Measurements from ENCODE around the gene CES2.

DNA sequence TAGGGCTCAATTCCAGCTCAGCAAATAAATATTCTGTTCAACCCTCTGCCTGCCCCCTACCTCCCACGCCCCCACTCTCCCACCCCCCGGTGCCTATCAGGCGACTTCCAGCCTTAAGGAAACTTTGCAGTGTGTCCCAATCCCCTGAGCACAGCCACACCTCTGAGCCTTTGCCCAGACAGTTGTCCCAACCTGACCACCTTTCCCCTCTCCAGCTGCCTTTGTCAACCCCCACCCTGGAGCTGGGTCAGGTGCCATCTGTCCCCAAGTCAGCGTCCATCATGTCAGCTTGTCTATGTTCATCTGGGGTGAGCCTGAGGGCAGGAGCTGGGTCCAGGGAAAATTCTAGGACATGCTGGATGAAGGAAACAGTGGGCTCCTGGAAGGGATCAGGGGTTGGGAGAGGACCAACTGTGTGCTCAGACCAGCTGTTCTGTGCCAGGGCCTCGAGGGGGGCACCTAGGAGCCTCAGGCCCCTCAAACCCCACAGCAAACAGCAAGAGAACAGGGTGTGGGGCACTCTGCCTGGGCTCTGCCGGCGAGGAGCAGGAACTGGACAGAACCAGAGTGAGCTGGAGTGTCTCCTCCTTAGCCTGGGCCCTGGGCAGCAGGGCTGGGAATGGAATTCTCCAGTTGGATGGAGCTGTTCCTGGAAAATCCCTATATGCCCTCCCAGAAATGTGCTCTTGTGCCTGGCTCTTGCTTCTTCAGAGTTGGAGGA is 34.4 kb upstream of the CES2 start:
- TF ChIP-seq, protein P1, sequence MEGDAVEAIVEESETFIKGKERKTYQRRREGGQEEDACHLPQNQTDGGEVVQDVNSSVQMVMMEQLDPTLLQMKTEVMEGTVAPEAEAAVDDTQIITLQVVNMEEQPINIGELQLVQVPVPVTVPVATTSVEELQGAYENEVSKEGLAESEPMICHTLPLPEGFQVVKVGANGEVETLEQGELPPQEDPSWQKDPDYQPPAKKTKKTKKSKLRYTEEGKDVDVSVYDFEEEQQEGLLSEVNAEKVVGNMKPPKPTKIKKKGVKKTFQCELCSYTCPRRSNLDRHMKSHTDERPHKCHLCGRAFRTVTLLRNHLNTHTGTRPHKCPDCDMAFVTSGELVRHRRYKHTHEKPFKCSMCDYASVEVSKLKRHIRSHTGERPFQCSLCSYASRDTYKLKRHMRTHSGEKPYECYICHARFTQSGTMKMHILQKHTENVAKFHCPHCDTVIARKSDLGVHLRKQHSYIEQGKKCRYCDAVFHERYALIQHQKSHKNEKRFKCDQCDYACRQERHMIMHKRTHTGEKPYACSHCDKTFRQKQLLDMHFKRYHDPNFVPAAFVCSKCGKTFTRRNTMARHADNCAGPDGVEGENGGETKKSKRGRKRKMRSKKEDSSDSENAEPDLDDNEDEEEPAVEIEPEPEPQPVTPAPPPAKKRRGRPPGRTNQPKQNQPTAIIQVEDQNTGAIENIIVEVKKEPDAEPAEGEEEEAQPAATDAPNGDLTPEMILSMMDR (IDR thresholded peaks at IDR 0.05), result no peak
- no peak for TF ChIP-seq POLR2A (IDR thresholded peaks at IDR 0.05)

Measured in Peyer's patch (tissue), 4 donors.